H1 (cell line): Measurements from ENCODE around the gene TMEM107. TPM values are rescaled to one million over a fixed set of nuclear protein-coding genes. Genes with fewer than 3 reads are reported as not detected.

Experiments used
- RFX5 ChIP-seq: IDR thresholded peaks from 2 replicates; pipeline ENCODE4 v1.6.1; 2011; ENCODE audit warnings: low read depth, low read length, improper control_type of control experiment, borderline replicate concordance
- SAP30 ChIP-seq: fragments of 300-600 bp; sonication (generic); IDR thresholded peaks from 2 replicates; pipeline ENCODE4 v1.7.1; 2012; ENCODE audit warnings: low read length, moderate library complexity, mild to moderate bottlenecking, inconsistent platforms; ENCODE audit not compliant: insufficient read depth, insufficient replicate concordance
- TCF12 ChIP-seq: IDR thresholded peaks from 2 replicates; pipeline ENCODE4 v1.6.1; 2011; ENCODE audit warnings: low read depth, mild to moderate bottlenecking, low read length
- polyA plus RNA-seq, 7 experiments: library from polyadenylated mRNA; depleted of rRNA in 3 of 7; stranded (reverse) in 5 of 7; unstranded in 2 of 7; fragments of >200 nt in 5 of 7; fragments of 200-250 nt in 2 of 7; gene quantifications; 1 replicate in 5 of 7; 2 replicates in 1 of 7; 4 replicates in 1 of 7; pipeline versions ENCODE4 v1.2.1 to v1.2.3, GENCODE V29; 2011 to 2013; ENCODE audit warnings: missing spikeins in 2 of 7, mixed read lengths in 2 of 7
- total RNA-seq: library from RNA; stranded (reverse); fragmentation: NEBNext Ultra II Directional; extraction: Animal tissue kit (Norgen Biotek cat#: 25700); gene quantifications from 2 replicates; pipeline ENCODE4 v1.2.1, GENCODE V29; 2021

Gene TMEM107
- total and polyA plus RNA-seq, 2 of the 8 experiments (the other 6 are each of a cell fraction or from before 2014, with no cell fraction given) = 17.3 to 21.5 TPM

GRCh38 chr17:8192070-8192815 is 16.1 kb upstream of the TMEM107 start (continued):
- TF ChIP-seq SAP30 = no peak
- no peak for TF ChIP-seq TCF12
- TF ChIP-seq RFX5 = no peak
- TF ChIP-seq, all 59 proteins: peak for 10
